Smooth muscle cell (in vitro differentiated cells): ENCODE measurements around the gene VWC2. TPM values are rescaled to one million over a fixed set of nuclear protein-coding genes. Genes with fewer than 3 reads are reported as not detected.

Experiments used
- DNase-seq: peaks from one replicate; lab custom pipeline; 2025; ENCODE audit not compliant: unreplicated experiment; lab: John Stamatoyannopoulos, UW
- H2AFZ ChIP-seq: fragments of 200-600 bp; sonication (generic); 2 replicates; pipeline ENCODE4 v1.6.0; 2016; ENCODE audit warnings: antibody characterized with exemption, low read depth, mild to moderate bottlenecking
- H3F3A ChIP-seq: fragments of 200-600 bp; sonication (generic); 2 replicates; pipeline ENCODE4 v1.6.0; 2017; ENCODE audit warnings: antibody characterized with exemption, low read depth
- H3K27ac ChIP-seq: fragments of 200-600 bp; sonication (generic); 2 replicates; pipeline ENCODE4 v1.5.1; 2016; ENCODE audit warnings: low read depth, mild to moderate bottlenecking
- H3K27me3 ChIP-seq: fragments of 200-600 bp; sonication (generic); 2 replicates; pipeline ENCODE4 v1.6.1; 2016; ENCODE audit warnings: low read depth, mild to moderate bottlenecking
- H3K36me3 ChIP-seq: fragments of 200-600 bp; sonication (generic); 2 replicates; pipeline ENCODE4 v1.5.1; 2016; ENCODE audit warnings: low read depth
- H3K4me1 ChIP-seq: fragments of 200-600 bp; sonication (generic); 2 replicates; pipeline ENCODE4 v1.5.1; 2016; ENCODE audit warnings: low read depth
- H3K4me2 ChIP-seq: fragments of 200-600 bp; sonication (generic); 2 replicates; pipeline ENCODE4 v1.6.0; 2016; ENCODE audit warnings: mild to moderate bottlenecking
- H3K4me3 ChIP-seq: fragments of 200-600 bp; sonication (generic); 2 replicates; pipeline ENCODE4 v1.5.1; 2016; ENCODE audit warnings: mild to moderate bottlenecking
- H3K79me2 ChIP-seq: fragments of 200-600 bp; sonication (generic); 2 replicates; pipeline ENCODE4 v1.6.0; 2016; ENCODE audit warnings: low read depth, mild to moderate bottlenecking
- H3K9ac ChIP-seq: fragments of 200-600 bp; sonication (generic); 2 replicates; pipeline ENCODE4 v1.6.0; 2016; ENCODE audit warnings: low read depth
- H3K9me3 ChIP-seq: fragments of 200-600 bp; sonication (generic); replicated peaks from 2 replicates; pipeline ENCODE4 v1.5.1; 2016; ENCODE audit warnings: low read depth
- H4K20me1 ChIP-seq: fragments of 200-600 bp; sonication (generic); 2 replicates; pipeline ENCODE4 v1.6.0; 2016; ENCODE audit warnings: low read depth
- CTCF ChIP-seq: fragments of 200-600 bp; sonication (generic); IDR thresholded peaks from 2 replicates; pipeline ENCODE4 v1.5.1; 2017; ENCODE audit warnings: borderline replicate concordance, mild to moderate bottlenecking, antibody characterized with exemption; ENCODE audit not compliant: insufficient read depth, poor library complexity, severe bottlenecking
- WGBS: methylation state at CpG from one replicate; pipeline ENCODE4 v1.1.7; 2016; ENCODE audit warnings: low lambda C conversion rate; 5-methylcytosine and 5-hydroxymethylcytosine counted together
- polyA plus RNA-seq: library from polyadenylated mRNA; unstranded; fragments of >200 nt; fragmentation: Nextera tagmentation; extraction: Ambion mirVana; gene quantifications from 2 replicates; pipeline ENCODE4 v1.2.1, GENCODE V29; 2016
- total RNA-seq: library from RNA; depleted of rRNA; stranded (reverse); fragments of >200 nt; gene quantifications from 2 replicates; pipeline ENCODE4 v1.2.3, GENCODE V29; 2014

Gene VWC2
- total and polyA plus RNA-seq, 2 experiments from 2014 or later: not detected

- Histone ChIP-seq H3K27me3 (peaks cover 6% of the 10 kb centered on the region), H3K9ac (no peak overlapping the region), H3K4me1 (no peaks in the 10 kb centered on the region), H4K20me1 (no peaks in the 10 kb centered on the region), H2AFZ (no peak overlapping the region), H3K4me2 (no peak overlapping the region), H3K79me2 (no peaks in the 10 kb centered on the region), H3K9me3 (no peaks in the 10 kb centered on the region), H3K4me3 (no peak overlapping the region), H3K36me3 (no peaks in the 10 kb centered on the region), H3F3A (no peaks in the 10 kb centered on the region), H3K27ac (no peak overlapping the region)
- TF ChIP-seq CTCF: no peak
- DNase-seq: no peak
- WGBS: 98% methylated on average over 7 of the region's 7 CpGs
Observed at GRCh38 chr7:49783446-49783845, 10.0 kb downstream of the VWC2 start.

GRCh38 chr7:49787980-49788379 is 14.5 kb downstream of the VWC2 start:
- Histone ChIP-seq H3K27me3 (peaks cover 10% of the 10 kb centered on the region), H3K9ac (no peak overlapping the region), H3K9me3 (no peaks in the 10 kb centered on the region), H3K79me2 (no peaks in the 10 kb centered on the region), H2AFZ (no peak overlapping the region), H3K27ac (no peak overlapping the region), H3F3A (no peaks in the 10 kb centered on the region), H3K36me3 (no peaks in the 10 kb centered on the region), H4K20me1 (no peaks in the 10 kb centered on the region), H3K4me3 (no peak overlapping the region), H3K4me1 (peaks cover 8% of the 10 kb centered on the region), H3K4me2 (no peak overlapping the region)
- whole genome bisulfite sequencing: 94% methylated on average over 5 of the region's 5 CpGs
- no peak for DNase-seq
- no peak for TF ChIP-seq CTCF

- Histone ChIP-seq H3K79me2 (no peaks in the 10 kb centered on the region), H3K9me3 (no peaks in the 10 kb centered on the region)
- 100% methylated on average over 3 of the region's 4 CpGs for WGBS
Observed at GRCh38 chr7:49788455-49789059, 15.1 kb downstream of the VWC2 start.

More at GRCh38 chr7:49788455-49789059, 15.1 kb downstream of the VWC2 start:
- no peaks in the 10 kb centered on the region for H3F3A ChIP-seq
- H2AFZ ChIP-seq: no peak overlapping the region
- TF ChIP-seq CTCF: no peak
- H3K4me3 ChIP-seq: no peak overlapping the region
- no peak for DNase-seq
- no peak overlapping the region for H3K4me2 ChIP-seq
- H3K4me1 ChIP-seq: peaks cover 8% of the 10 kb centered on the region
- peaks cover 10% of the 10 kb centered on the region for H3K27me3 ChIP-seq
- no peaks in the 10 kb centered on the region for H4K20me1 ChIP-seq
- H3K36me3 ChIP-seq: no peaks in the 10 kb centered on the region
- H3K27ac ChIP-seq: no peak overlapping the region
- H3K9ac ChIP-seq: no peak overlapping the region
